AG09319 (cell line): Measurements from ENCODE around the gene THBS1.

Source experiments
- DNase-seq: peaks from one replicate; pipeline ENCODE4 v3.0.0-alpha.2; 2010; ENCODE audit warnings: low read depth; ENCODE audit errors: extremely low read depth
- CTCF ChIP-seq: IDR thresholded peaks from 2 replicates; pipeline ENCODE4 v1.5.1; 2011; ENCODE audit warnings: low read depth, mild to moderate bottlenecking, inconsistent platforms, low read length, moderate library complexity

Gene THBS1

GRCh38 chr15:39580485-39581241 is at the start of gene THBS1:
Gene THBS1 (plus strand): TSS chr15:39581079. CDS start chr15:39581858, 779 bp downstream.
- peak; percentile 97 for DNase-seq
- TF ChIP-seq CTCF, result no peak

GRCh38 chr15:39534996-39535395 is 45.9 kb upstream of the THBS1 start:
- no peak for TF ChIP-seq CTCF
- DNase-seq, result no peak

- DNase-seq, result no peak
Measured at GRCh38 chr15:39535466-39535865, 45.4 kb upstream of the THBS1 start.

GRCh38 chr15:39538936-39539335 is 41.9 kb upstream of the THBS1 start:
- TF ChIP-seq CTCF, result no peak
- no peak for DNase-seq

More at GRCh38 chr15:39535466-39535865, 45.4 kb upstream of the THBS1 start:
- TF ChIP-seq CTCF, result no peak

- TF ChIP-seq CTCF, result no peak
- no peak for DNase-seq
Measured at GRCh38 chr15:39539466-39539865, 41.4 kb upstream of the THBS1 start.

- TF ChIP-seq CTCF, result no peak
- DNase-seq, result no peak
Measured at GRCh38 chr15:39539973-39540558, 40.8 kb upstream of the THBS1 start.

GRCh38 chr15:39542385-39543065 is 38.4 kb upstream of the THBS1 start:
- no peak for TF ChIP-seq CTCF
- no peak for DNase-seq
